ENCODE results near the gene ALDOB.

The ALDOB gene

DNA sequence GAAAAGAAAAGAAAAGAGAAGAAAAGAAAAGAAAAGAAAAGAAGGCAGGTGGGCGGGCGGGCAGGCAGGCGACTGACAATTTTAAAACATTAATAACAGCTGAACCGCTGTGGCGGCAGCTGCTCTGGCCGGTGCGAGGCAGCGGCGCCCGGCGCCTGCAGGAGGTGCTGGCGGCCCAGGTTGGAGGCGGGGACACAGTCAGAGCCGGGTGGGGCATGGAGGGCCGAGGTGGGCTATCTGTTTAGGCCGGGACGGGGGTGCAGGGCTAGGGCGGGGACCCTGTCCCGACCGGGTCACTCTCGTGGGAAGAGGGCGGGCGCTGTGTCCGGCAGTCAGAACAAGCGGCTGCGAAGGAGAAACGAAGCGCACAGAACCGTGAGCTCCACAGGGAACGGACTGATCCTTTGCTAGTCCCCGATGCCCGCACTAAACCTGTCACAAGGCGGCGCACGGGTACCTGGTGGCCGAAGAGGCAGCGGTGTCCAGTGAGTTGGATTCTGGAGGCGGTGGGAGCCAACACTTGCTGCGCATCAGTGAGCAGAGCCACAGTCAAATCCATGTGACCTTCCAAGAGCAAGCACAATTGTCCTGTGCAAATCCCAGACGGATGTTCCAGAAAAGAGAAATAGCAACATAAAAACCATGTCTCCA, 13.6 kb upstream of the ALDOB start:
- H3K27ac ChIP-seq, result peak overlapping the region; percentile 24; the same call in 1 of the 2 replicates

DNA sequence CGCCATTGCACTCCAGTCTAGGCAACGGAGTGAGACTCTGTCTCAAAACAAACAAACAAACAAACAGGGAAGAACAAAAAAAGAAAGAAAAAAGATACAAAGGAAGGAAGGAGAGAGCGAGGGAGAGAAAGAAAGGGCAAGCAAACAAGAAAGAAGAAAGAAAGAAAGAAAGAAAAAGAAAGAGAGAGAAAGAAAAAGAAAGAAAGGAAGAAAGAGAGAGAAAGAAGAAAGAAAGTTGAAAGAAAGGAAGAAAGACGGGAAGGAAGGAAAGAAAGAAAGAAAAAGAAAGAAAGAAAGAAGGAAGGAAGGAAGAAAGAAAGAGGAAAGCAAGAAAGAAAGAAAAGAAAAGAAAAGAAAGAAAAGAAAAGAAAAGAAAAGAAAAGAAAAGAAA, 13.1 kb upstream of the ALDOB start:
- no peak overlapping the region; the same call in 1 of the 2 replicates for H3K27ac ChIP-seq
- TF ChIP-seq, protein P1, sequence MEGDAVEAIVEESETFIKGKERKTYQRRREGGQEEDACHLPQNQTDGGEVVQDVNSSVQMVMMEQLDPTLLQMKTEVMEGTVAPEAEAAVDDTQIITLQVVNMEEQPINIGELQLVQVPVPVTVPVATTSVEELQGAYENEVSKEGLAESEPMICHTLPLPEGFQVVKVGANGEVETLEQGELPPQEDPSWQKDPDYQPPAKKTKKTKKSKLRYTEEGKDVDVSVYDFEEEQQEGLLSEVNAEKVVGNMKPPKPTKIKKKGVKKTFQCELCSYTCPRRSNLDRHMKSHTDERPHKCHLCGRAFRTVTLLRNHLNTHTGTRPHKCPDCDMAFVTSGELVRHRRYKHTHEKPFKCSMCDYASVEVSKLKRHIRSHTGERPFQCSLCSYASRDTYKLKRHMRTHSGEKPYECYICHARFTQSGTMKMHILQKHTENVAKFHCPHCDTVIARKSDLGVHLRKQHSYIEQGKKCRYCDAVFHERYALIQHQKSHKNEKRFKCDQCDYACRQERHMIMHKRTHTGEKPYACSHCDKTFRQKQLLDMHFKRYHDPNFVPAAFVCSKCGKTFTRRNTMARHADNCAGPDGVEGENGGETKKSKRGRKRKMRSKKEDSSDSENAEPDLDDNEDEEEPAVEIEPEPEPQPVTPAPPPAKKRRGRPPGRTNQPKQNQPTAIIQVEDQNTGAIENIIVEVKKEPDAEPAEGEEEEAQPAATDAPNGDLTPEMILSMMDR (conservative IDR thresholded peaks at IDR 0.05), result no peak
- no peak for TF ChIP-seq ZFX (IDR thresholded peaks at IDR 0.05)

More for the DNA sequence above, 13.6 kb upstream of the ALDOB start:
- TF ChIP-seq, protein P1 (conservative IDR thresholded peaks at IDR 0.05), result peak; percentile 96
- TF ChIP-seq ZFX (IDR thresholded peaks at IDR 0.05), result no peak

DNA sequence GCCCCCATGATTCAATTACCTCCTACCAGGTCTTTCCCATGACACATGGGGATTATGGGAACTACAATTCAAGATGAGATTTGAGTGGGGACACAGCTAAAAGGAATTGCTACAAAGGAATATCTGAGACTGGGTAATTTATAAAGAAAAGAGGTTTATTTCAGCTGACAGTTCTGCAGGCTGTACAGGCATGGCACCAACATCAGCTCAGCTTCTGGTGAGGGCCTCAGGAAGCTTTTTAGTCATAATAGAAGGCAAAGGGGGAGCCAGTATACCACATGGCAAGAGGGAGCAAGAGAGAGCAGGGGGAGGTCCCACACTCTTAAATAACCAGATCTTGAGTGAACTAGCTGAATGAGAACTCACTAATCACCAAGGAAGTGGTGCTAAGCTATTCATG, 11.2 kb upstream of the ALDOB start:
- TF ChIP-seq, protein P1 (conservative IDR thresholded peaks at IDR 0.05), result no peak
- TF ChIP-seq ZFX (IDR thresholded peaks at IDR 0.05), result no peak
- no peak overlapping the region for H3K27ac ChIP-seq

DNA sequence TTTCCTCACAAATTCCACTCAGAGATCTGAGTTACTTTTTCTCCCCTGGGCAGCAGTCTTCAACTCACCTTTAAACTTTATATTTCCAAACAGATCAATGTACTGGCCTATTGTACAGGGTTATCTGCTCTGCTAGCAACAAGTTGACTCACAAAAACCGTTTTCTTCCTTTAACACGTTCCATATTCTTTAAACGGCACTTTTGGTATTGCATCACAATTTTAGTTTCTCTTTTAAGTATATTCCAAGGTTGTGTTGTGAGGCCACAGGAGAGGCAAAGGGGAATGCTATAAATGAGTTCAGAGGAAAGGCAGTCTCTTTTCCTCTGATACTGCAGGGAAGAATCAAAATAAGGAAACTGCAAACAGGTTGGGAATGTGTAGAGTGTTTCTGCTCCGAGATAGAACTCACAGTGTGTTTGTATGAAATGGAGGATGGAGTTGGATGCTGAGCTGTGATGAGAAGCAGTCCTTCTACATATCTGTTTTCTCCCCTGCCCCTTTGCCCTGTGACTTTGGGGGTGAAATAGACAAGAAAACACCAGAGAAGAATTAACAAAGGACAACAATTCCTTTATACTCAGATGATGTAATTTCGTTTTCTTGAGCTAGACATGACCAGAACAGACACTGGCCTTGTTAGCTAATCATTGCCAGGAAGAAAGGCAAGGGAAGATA, 9.9 kb upstream of the ALDOB start:
- H3K27ac ChIP-seq, result no peak overlapping the region
- TF ChIP-seq, protein P1 (conservative IDR thresholded peaks at IDR 0.05), result no peak
- TF ChIP-seq ZFX (IDR thresholded peaks at IDR 0.05), result no peak

DNA sequence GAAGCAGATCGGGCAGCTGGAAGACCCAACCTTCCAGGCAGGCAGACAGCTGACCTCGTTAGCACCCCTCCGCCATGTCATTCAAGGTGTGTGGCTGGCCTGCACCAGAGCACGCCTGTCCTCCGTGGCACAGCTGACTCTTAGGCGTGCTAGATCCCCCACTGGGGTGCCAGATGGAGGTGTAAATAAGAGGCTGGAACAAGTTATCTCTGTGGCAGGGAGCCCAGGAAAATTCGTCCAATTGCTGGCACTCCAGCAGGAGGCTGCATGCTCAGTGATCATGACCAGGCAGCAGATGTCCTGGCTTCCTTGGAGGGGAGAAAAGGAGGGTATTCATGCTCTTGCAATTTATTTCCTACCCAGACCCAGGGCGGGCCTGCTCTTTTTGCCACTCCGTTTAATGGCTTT, 7.8 kb upstream of the ALDOB start:
- no peak overlapping the region for H3K27ac ChIP-seq
- TF ChIP-seq ZFX (IDR thresholded peaks at IDR 0.05), result no peak
- TF ChIP-seq, protein P1 (conservative IDR thresholded peaks at IDR 0.05), result no peak

DNA sequence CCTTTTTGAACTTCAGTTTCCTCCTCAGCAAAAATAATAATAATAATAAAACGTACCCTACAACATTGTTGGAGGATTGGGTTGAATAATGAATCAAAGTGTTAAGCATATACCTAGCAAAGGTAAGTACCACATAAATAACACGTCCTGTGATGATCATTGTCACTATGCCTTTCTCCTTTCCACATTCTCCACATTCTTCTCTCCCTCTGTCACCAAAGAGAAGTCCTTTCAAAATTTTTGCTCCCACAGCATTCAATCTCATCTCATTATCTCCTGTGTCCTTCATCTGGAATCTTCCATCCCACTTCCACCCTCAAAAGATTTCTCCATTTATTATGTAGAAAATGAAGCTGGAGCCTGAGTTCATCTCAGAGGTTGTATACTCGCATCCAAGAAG, 7.2 kb upstream of the ALDOB start:
- H3K27ac ChIP-seq, result no peak overlapping the region
- TF ChIP-seq, protein P1 (conservative IDR thresholded peaks at IDR 0.05), result no peak
- TF ChIP-seq ZFX (IDR thresholded peaks at IDR 0.05), result no peak

DNA sequence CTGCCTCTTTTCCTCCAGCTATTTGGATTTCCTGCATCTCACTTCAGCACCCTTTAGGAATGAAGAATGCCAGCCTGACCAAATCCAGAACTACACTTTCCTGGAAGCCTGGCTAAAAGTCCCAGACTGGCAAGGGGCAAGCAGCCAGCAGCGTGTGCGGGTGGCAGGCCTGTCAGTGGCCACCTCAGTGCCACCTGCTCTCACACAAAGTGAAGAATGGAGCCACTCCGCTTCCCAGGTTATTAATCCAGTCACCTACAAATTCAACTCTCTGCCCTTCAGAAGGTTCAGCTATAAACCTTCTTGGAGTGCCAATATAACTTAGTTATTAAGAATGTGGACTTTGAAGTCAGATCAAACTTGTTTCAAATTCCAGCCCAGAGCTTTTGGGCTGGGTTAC, 6.7 kb upstream of the ALDOB start:
- TF ChIP-seq, protein P1 (conservative IDR thresholded peaks at IDR 0.05), result no peak
- TF ChIP-seq ZFX (IDR thresholded peaks at IDR 0.05), result no peak
- no peak overlapping the region for H3K27ac ChIP-seq

All from C4-2B (cell line).